Measurements from ENCODE around the gene USP21. TPM values are rescaled to one million over a fixed set of nuclear protein-coding genes. Genes with fewer than 3 reads are reported as not detected.

The USP21 gene
- polyA plus RNA-seq, 1 donor from 2014 or later, result 20.2 TPM

- H3K27ac ChIP-seq (ENCODE audit: low read length), result no peak overlapping the region
- no peak overlapping the region for H3K9ac ChIP-seq (ENCODE audit: low read length)
- H3K27me3 ChIP-seq (ENCODE audit: insufficient read depth, low read depth, low read length), result no peaks in the 10 kb centered on the region
- H2AFZ ChIP-seq (ENCODE audit: low read depth, low read length), result no peak overlapping the region
- no peaks in the 10 kb centered on the region for H3K79me2 ChIP-seq (replicated peaks; ENCODE audit: insufficient read depth, low read length)
- no peak overlapping the region for H3K4me3 ChIP-seq (ENCODE audit: low read length)
- no peaks in the 10 kb centered on the region for H3K9me3 ChIP-seq (ENCODE audit: low read length)
- no peaks in the 10 kb centered on the region for H3K36me3 ChIP-seq (ENCODE audit: insufficient read depth, low read length)
- no peak overlapping the region for H3K4me2 ChIP-seq (ENCODE audit: low read length)
- H3K9me2 ChIP-seq (ENCODE audit: insufficient read depth, low read length), result no peaks in the 10 kb centered on the region
- TF ChIP-seq MXI1 (conservative IDR thresholded peaks at IDR 0.05; ENCODE audit: poor library complexity, severe bottlenecking) (no peak), EZH2 (IDR thresholded peaks at IDR 0.05; ENCODE audit: borderline replicate concordance, insufficient read depth, low read length, poor library complexity, severe bottlenecking) (no peak)
- TF ChIP-seq, protein P1, sequence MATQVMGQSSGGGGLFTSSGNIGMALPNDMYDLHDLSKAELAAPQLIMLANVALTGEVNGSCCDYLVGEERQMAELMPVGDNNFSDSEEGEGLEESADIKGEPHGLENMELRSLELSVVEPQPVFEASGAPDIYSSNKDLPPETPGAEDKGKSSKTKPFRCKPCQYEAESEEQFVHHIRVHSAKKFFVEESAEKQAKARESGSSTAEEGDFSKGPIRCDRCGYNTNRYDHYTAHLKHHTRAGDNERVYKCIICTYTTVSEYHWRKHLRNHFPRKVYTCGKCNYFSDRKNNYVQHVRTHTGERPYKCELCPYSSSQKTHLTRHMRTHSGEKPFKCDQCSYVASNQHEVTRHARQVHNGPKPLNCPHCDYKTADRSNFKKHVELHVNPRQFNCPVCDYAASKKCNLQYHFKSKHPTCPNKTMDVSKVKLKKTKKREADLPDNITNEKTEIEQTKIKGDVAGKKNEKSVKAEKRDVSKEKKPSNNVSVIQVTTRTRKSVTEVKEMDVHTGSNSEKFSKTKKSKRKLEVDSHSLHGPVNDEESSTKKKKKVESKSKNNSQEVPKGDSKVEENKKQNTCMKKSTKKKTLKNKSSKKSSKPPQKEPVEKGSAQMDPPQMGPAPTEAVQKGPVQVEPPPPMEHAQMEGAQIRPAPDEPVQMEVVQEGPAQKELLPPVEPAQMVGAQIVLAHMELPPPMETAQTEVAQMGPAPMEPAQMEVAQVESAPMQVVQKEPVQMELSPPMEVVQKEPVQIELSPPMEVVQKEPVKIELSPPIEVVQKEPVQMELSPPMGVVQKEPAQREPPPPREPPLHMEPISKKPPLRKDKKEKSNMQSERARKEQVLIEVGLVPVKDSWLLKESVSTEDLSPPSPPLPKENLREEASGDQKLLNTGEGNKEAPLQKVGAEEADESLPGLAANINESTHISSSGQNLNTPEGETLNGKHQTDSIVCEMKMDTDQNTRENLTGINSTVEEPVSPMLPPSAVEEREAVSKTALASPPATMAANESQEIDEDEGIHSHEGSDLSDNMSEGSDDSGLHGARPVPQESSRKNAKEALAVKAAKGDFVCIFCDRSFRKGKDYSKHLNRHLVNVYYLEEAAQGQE (IDR thresholded peaks at IDR 0.05; ENCODE audit: borderline replicate concordance), result no peak
- H3F3A ChIP-seq (ENCODE audit: insufficient read depth, low read length, poor library complexity, severe bottlenecking), result no peaks in the 10 kb centered on the region
- H4K20me1 ChIP-seq (ENCODE audit: insufficient read depth), result no peaks in the 10 kb centered on the region
These were observed 31.7 kb downstream of the USP21 start for GRCh38 chr1:161190962-161191521.

GRCh38 chr1:161191971-161192370 lies 32.7 kb downstream of the USP21 start:
- no peak overlapping the region for H3K9ac ChIP-seq (ENCODE audit: low read length)

More at GRCh38 chr1:161191971-161192370, 32.7 kb downstream of the USP21 start:
- H2AFZ ChIP-seq (ENCODE audit: low read depth, low read length), result no peak overlapping the region
- no peaks in the 10 kb centered on the region for H3K27me3 ChIP-seq (ENCODE audit: insufficient read depth, low read depth, low read length)
- no peaks in the 10 kb centered on the region for H3K9me2 ChIP-seq (ENCODE audit: insufficient read depth, low read length)
- TF ChIP-seq POLR2AphosphoS5 (IDR thresholded peaks at IDR 0.05) (no peak), EP300 (conservative IDR thresholded peaks at IDR 0.05; ENCODE audit: poor library complexity, severe bottlenecking) (no peak), RAD21 (conservative IDR thresholded peaks at IDR 0.05) (no peak), TAF1 (IDR thresholded peaks at IDR 0.05; ENCODE audit: low read depth) (no peak), MXI1 (conservative IDR thresholded peaks at IDR 0.05; ENCODE audit: poor library complexity, severe bottlenecking) (no peak), SMC3 (conservative IDR thresholded peaks at IDR 0.05; ENCODE audit: poor library complexity) (no peak), EZH2 (IDR thresholded peaks at IDR 0.05; ENCODE audit: borderline replicate concordance, insufficient read depth, low read length, poor library complexity, severe bottlenecking) (no peak)
- TF ChIP-seq, protein P1 (IDR thresholded peaks at IDR 0.05; ENCODE audit: borderline replicate concordance), result no peak
- TF ChIP-seq, protein P2, sequence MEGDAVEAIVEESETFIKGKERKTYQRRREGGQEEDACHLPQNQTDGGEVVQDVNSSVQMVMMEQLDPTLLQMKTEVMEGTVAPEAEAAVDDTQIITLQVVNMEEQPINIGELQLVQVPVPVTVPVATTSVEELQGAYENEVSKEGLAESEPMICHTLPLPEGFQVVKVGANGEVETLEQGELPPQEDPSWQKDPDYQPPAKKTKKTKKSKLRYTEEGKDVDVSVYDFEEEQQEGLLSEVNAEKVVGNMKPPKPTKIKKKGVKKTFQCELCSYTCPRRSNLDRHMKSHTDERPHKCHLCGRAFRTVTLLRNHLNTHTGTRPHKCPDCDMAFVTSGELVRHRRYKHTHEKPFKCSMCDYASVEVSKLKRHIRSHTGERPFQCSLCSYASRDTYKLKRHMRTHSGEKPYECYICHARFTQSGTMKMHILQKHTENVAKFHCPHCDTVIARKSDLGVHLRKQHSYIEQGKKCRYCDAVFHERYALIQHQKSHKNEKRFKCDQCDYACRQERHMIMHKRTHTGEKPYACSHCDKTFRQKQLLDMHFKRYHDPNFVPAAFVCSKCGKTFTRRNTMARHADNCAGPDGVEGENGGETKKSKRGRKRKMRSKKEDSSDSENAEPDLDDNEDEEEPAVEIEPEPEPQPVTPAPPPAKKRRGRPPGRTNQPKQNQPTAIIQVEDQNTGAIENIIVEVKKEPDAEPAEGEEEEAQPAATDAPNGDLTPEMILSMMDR (IDR thresholded peaks at IDR 0.05; ENCODE audit: poor library complexity, severe bottlenecking), result no peak
- H4K20me1 ChIP-seq (ENCODE audit: insufficient read depth), result no peaks in the 10 kb centered on the region
- no peaks in the 10 kb centered on the region for H3K79me2 ChIP-seq (replicated peaks; ENCODE audit: insufficient read depth, low read length)
- no peaks in the 10 kb centered on the region for H3K36me3 ChIP-seq (ENCODE audit: insufficient read depth, low read length)
- no peak overlapping the region for H3K4me2 ChIP-seq (ENCODE audit: low read length)
- H3F3A ChIP-seq (ENCODE audit: insufficient read depth, low read length, poor library complexity, severe bottlenecking), result no peaks in the 10 kb centered on the region
- H3K9me3 ChIP-seq (ENCODE audit: low read length), result no peaks in the 10 kb centered on the region
- no peak overlapping the region for H3K4me3 ChIP-seq (ENCODE audit: low read length)
- H3K27ac ChIP-seq (ENCODE audit: low read length), result no peak overlapping the region

Data from neural cell (in vitro differentiated cells).